ENCODE data around the gene DNAJB7.
"Not testable (repeated sequence)": the region's sequence is repeated elsewhere in the genome, so short reads cannot be mapped to it uniquely, and the experiment has no call there.

The DNAJB7 gene

GRCh38 chr22:40862013-40862412, at the start of gene DNAJB7:
DNAJB7 (minus strand) TSS chr22:40862113; CDS start chr22:40861994, 119 bp downstream.
- no peak for DNase-seq

- DNase-seq: no peak
Measured at GRCh38 chr22:40908895-40909294, 47.0 kb upstream of the DNAJB7 start.

- no peak for DNase-seq
Measured at GRCh38 chr22:40904101-40904500, 42.2 kb upstream of the DNAJB7 start.

- DNase-seq: no peak
Measured at GRCh38 chr22:40898850-40899357, 37.0 kb upstream of the DNAJB7 start.

GRCh38 chr22:40894417-40894816, 32.5 kb upstream of the DNAJB7 start:
- DNase-seq: no peak

GRCh38 chr22:40890881-40891280, 29.0 kb upstream of the DNAJB7 start:
- DNase-seq: no peak

GRCh38 chr22:40889116-40889515, 27.2 kb upstream of the DNAJB7 start:
- no peak for DNase-seq

GRCh38 chr22:40878922-40879321, 17.0 kb upstream of the DNAJB7 start:
- DNase-seq: no peak

- DNase-seq: no peak
Measured at GRCh38 chr22:40877488-40877887, 15.6 kb upstream of the DNAJB7 start.

GRCh38 chr22:40876907-40877306, 15.0 kb upstream of the DNAJB7 start:
- DNase-seq: no peak

GRCh38 chr22:40875111-40875510, 13.2 kb upstream of the DNAJB7 start:
- DNase-seq: no peak

GRCh38 chr22:40874016-40874415, 12.1 kb upstream of the DNAJB7 start:
- DNase-seq: no peak

GRCh38 chr22:40868379-40868778, 6.5 kb upstream of the DNAJB7 start:
- DNase-seq: not testable (repeated sequence)

- DNase-seq: no peak
Measured at GRCh38 chr22:40867109-40867508, 5.2 kb upstream of the DNAJB7 start.

GRCh38 chr22:40862537-40862936, 624 bp upstream of the DNAJB7 start:
- DNase-seq: no peak

- peak in 1 of 56 donors; percentile 27 for DNase-seq
Measured at GRCh38 chr22:40857309-40857855, 4.5 kb downstream of the DNAJB7 start.

GRCh38 chr22:40856513-40857308, 5.2 kb downstream of the DNAJB7 start, which contains the start of the genes ST13 and XPNPEP3:
ST13 (minus strand) TSS chr22:40856639; CDS start chr22:40856540, 99 bp downstream.
XPNPEP3 (plus strand) TSS chr22:40857148; CDS start chr22:40857182, 34 bp downstream.
- DNase-seq: peak; percentile 55 to 99 (median 96)

GRCh38 chr22:40855979-40856512, 5.9 kb downstream of the DNAJB7 start:
- peak in 17 of 56 donors; percentile 6 to 69 (median 48) for DNase-seq

- DNase-seq: peak in 1 of 56 donors; percentile 11
Measured at GRCh38 chr22:40855071-40855978, 6.6 kb downstream of the DNAJB7 start.

GRCh38 chr22:40853961-40854360, 8.0 kb downstream of the DNAJB7 start:
- no peak for DNase-seq

GRCh38 chr22:40853333-40853732, 8.6 kb downstream of the DNAJB7 start:
- no peak for DNase-seq
